ENCODE data around the gene SNRNP70. TPM values are rescaled to one million over a fixed set of nuclear protein-coding genes. Genes with fewer than 3 reads are reported as not detected.

SNRNP70 gene
- total and polyA plus RNA-seq, 2 of the 13 experiments (the other 11 are each of a cell fraction or from before 2014, with no cell fraction given), result 150 to 210 TPM

DNA sequence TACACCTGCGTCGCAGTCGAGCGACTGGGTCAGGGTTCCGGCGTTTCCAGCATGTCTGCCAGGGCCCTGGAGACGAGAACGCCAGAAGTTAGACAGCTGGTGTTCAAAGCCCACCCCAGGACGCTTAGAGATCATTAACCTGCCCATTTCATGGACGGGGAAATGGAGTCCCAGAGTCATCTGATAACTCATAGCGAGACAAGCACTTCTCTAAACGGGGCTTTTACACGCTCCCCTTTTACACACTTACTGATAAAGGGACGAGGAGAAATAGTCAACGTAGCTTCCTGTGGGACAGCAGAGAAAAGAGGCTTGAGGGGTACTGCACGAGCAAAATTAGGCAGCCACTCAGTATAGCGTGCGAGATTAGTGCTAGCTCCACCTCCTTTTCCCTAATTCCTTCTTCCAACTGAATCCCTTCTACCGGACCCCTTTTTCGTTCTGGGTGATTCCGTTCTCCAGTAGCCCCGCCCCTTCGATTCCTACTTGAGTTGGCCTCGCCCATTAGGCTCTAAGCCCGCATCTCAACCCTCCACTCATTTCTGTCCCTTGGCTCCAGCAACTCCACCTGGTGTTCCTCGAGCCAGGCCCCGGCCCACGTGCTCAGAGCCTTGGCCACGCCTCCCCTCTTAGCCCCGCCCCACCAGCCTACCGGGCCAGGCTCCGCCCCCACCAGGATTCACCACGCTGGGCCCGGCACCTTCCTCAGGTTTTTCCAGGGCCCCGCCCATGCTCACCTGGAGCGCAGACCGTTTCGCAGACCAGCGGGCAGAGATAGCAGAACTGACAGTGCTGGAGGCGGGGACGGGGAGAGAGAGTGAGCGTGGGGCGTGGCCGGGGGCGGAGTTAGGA, 66.2 kb downstream of the SNRNP70 start (continued):
- TF ChIP-seq, protein P1, sequence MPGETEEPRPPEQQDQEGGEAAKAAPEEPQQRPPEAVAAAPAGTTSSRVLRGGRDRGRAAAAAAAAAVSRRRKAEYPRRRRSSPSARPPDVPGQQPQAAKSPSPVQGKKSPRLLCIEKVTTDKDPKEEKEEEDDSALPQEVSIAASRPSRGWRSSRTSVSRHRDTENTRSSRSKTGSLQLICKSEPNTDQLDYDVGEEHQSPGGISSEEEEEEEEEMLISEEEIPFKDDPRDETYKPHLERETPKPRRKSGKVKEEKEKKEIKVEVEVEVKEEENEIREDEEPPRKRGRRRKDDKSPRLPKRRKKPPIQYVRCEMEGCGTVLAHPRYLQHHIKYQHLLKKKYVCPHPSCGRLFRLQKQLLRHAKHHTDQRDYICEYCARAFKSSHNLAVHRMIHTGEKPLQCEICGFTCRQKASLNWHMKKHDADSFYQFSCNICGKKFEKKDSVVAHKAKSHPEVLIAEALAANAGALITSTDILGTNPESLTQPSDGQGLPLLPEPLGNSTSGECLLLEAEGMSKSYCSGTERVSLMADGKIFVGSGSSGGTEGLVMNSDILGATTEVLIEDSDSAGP (CRISPR knock-in tag; IDR thresholded peaks at IDR 0.05; ENCODE audit: borderline replicate concordance), result peak; percentile 23; the same call in 1 of the 2 replicates
- TF ChIP-seq FOXK1 (CRISPR knock-in tag; IDR thresholded peaks at IDR 0.05; ENCODE audit: borderline replicate concordance, low read depth), result no peak
- no peak for TF ChIP-seq TMF1 (CRISPR knock-in tag; IDR thresholded peaks at IDR 0.05; ENCODE audit: low read depth)
- TF ChIP-seq ZNF230 (CRISPR knock-in tag; IDR thresholded peaks at IDR 0.05), result no peak
- no peak for TF ChIP-seq DNMT1 (CRISPR knock-in tag; IDR thresholded peaks at IDR 0.05)
- no peak for TF ChIP-seq ZNF678 (CRISPR knock-in tag; IDR thresholded peaks at IDR 0.05)
- TF ChIP-seq AHDC1 (CRISPR knock-in tag; IDR thresholded peaks at IDR 0.05; ENCODE audit: borderline replicate concordance), result no peak
- TF ChIP-seq TSC22D2 (CRISPR knock-in tag; IDR thresholded peaks at IDR 0.05; ENCODE audit: borderline replicate concordance), result no peak
- no peak for TF ChIP-seq ZNF703 (CRISPR knock-in tag; IDR thresholded peaks at IDR 0.05; ENCODE audit: borderline replicate concordance)
- TF ChIP-seq SSRP1 (CRISPR knock-in tag; IDR thresholded peaks at IDR 0.05), result no peak
- no peak for TF ChIP-seq ZNF782 (CRISPR knock-in tag; IDR thresholded peaks at IDR 0.05; ENCODE audit: borderline replicate concordance)
- TF ChIP-seq FIP1L1 (IDR thresholded peaks at IDR 0.05; ENCODE audit: borderline replicate concordance, insufficient read depth, low read depth, low read length), result no peak
- no peak for TF ChIP-seq SOX13 (IDR thresholded peaks at IDR 0.05)
- TF ChIP-seq SOX13 (CRISPR knock-in tag; conservative IDR thresholded peaks at IDR 0.05 in 1 of 2, IDR thresholded peaks at IDR 0.05 in 1 of 2), result no peak
- no peak for TF ChIP-seq RARA (CRISPR knock-in tag; IDR thresholded peaks at IDR 0.05)
- no peak for TF ChIP-seq GATAD2A (CRISPR knock-in tag; IDR thresholded peaks at IDR 0.05)
- TF ChIP-seq ZMYM4 (CRISPR knock-in tag; IDR thresholded peaks at IDR 0.05), result no peak
- no peak for TF ChIP-seq REL (CRISPR knock-in tag; conservative IDR thresholded peaks at IDR 0.05)
- TF ChIP-seq, protein P2, sequence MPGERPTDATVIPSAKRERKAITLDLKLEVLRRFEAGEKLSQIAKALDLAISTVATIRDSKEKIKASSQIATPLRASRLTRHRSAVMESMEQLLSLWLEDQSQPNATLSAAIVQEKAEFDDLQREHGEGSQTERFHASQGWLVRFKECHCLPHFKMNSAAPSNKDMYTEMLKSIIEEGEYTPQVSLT (CRISPR knock-in tag; IDR thresholded peaks at IDR 0.05; ENCODE audit: borderline replicate concordance, low read depth), result no peak
- no peak for TF ChIP-seq TRIM24 (CRISPR knock-in tag; IDR thresholded peaks at IDR 0.05)
- TF ChIP-seq, protein P3, sequence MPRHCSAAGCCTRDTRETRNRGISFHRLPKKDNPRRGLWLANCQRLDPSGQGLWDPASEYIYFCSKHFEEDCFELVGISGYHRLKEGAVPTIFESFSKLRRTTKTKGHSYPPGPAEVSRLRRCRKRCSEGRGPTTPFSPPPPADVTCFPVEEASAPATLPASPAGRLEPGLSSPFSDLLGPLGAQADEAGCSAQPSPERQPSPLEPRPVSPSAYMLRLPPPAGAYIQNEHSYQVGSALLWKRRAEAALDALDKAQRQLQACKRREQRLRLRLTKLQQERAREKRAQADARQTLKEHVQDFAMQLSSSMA (CRISPR knock-in tag; IDR thresholded peaks at IDR 0.05), result no peak
- no peak for TF ChIP-seq ZNF558 (CRISPR knock-in tag; IDR thresholded peaks at IDR 0.05; ENCODE audit: borderline replicate concordance)
